ENCODE data around the gene RBP2. TPM values are rescaled to one million over a fixed set of nuclear protein-coding genes. Genes with fewer than 3 reads are reported as not detected.

RBP2 gene
- total RNA-seq, 4 donors from 2014 or later = 3.4 TPM; not detected in 3

DNA sequence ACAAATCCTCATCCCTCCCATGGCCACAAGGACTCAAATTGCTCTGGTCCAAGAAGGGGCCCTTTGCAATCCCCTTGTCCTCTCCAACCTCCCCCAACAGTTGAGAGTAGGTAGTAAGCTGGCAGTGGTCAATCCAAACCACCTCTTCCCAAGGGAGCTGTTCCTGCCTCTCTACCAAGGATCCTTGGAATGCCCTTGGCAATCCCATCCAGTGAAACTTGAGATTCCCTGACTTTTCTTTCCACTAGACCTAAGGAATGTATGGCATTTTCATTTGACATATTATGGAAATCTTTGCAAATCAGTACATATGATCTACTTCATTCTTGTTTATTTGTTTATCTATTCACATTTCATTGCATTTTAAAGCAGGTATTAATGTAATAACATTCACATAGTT lies 4.8 kb upstream of the RBP2 start:
- intact Hi-C loops (cut with DNase I; ENCODE audit: low total_unique reads) (no loop called here), in situ Hi-C loops (cut with MboI; ENCODE audit: low pct_ligation_motif_present in 1 of 4, low pct_unique_long_range_greater_than_20kb in 1 of 4, low sequenced_read_pairs in 3 of 4) (no loop called here)
- TF ChIP-seq POLR2AphosphoS5 (IDR thresholded peaks at IDR 0.05) (no peak), EP300 (IDR thresholded peaks at IDR 0.05; ENCODE audit: low read depth) (no peak), CTCF (IDR thresholded peaks at IDR 0.05) (no peak), POLR2A (IDR thresholded peaks at IDR 0.05) (no peak)
- H3K27me3 ChIP-seq = no peaks in the 10 kb centered on the region
- peaks cover 0 to 17% (median 10%) of the 10 kb centered on the region in 4 donors for H3K4me1 ChIP-seq
- DNase-seq = no peak
- no peak overlapping the region for H3K4me3 ChIP-seq
- H3K9me3 ChIP-seq = no peaks in the 10 kb centered on the region
- H3K27ac ChIP-seq = no peak overlapping the region
- no peaks in the 10 kb centered on the region for H3K36me3 ChIP-seq

GRCh38 chr3:139480585-139480984 lies 4.3 kb upstream of the RBP2 start:
- H3K4me1 ChIP-seq = peaks cover 0 to 17% (median 11%) of the 10 kb centered on the region in 4 donors
- H3K27me3 ChIP-seq = no peaks in the 10 kb centered on the region
- no peak overlapping the region for H3K4me3 ChIP-seq
- TF ChIP-seq POLR2AphosphoS5 (IDR thresholded peaks at IDR 0.05) = no peak
- no peak for TF ChIP-seq CTCF (IDR thresholded peaks at IDR 0.05)
- TF ChIP-seq POLR2A (IDR thresholded peaks at IDR 0.05) = no peak
- TF ChIP-seq EP300 (IDR thresholded peaks at IDR 0.05; ENCODE audit: low read depth) = no peak
- no peak for DNase-seq
- intact Hi-C loops (cut with DNase I; ENCODE audit: low total_unique reads) (no loop called here), in situ Hi-C loops (cut with MboI; ENCODE audit: low pct_ligation_motif_present in 1 of 4, low pct_unique_long_range_greater_than_20kb in 1 of 4, low sequenced_read_pairs in 3 of 4) (no loop called here)
- 98% methylated on average over 3 of the region's 3 CpGs; no CpG with 5 or more reads in 1 of the 2 donors for WGBS, 2 donors (ENCODE audit: low coverage in 1 of 2)
- no peaks in the 10 kb centered on the region for H3K9me3 ChIP-seq
- no peaks in the 10 kb centered on the region for H3K36me3 ChIP-seq
- no peak overlapping the region for H3K27ac ChIP-seq

DNA sequence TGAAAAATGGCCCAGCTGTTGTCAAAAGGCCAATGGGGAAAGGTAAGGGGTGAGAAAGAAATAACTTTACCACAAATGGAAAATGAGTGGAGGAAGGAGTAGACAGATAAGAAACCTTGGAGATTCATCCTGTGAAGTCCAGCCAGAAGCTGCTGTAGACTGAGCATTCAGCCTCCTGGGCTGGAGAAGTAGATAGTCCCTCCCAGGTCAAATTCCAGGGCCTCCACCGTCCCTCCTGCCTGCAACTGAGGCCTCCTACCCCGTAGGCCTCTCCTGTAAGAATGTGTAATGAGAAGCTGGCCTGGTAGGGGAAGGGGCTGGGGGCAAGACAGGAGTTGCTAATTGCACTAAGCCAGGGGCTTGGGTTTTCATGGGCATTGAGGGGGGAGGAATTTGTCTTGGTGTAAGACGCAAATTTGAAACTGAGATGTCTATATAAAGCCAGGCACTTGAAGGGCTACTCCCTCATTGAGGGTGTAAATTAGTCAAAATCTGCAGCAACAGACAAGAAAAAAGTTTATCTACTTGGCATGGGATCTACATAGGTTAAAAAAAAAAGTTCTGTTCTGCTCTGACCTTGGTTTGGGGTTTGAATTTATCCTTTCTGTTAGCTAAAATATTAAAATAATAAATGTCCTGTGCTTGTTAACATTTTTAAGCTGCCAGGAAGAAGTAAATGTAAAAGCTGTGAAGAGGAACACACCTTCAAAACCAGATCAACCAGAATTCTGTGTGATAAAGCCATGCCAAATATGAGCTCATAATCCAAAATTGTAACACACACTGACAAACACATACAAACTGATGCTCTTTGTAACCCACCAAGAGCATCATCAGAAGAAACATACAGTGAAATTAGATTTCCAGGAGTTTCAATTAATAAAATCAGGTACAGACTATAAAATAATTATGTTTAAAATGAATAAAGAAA lies 1.7 kb upstream of the RBP2 start:
- Histone ChIP-seq H3K4me1 (peaks cover 0 to 17% (median 11%) of the 10 kb centered on the region in 4 donors), H3K9me3 (no peaks in the 10 kb centered on the region), H3K27me3 (no peaks in the 10 kb centered on the region), H3K4me3 (no peak overlapping the region), H3K27ac (peak overlapping the region in 2 of 4 donors; percentile 13 to 21), H3K36me3 (no peaks in the 10 kb centered on the region)
- in situ Hi-C loops (cut with MboI; ENCODE audit: low pct_ligation_motif_present in 1 of 4, low pct_unique_long_range_greater_than_20kb in 1 of 4, low sequenced_read_pairs in 3 of 4) (no loop called here), intact Hi-C loops (cut with DNase I; ENCODE audit: low total_unique reads) (no loop called here)
- no peak for TF ChIP-seq CTCF (IDR thresholded peaks at IDR 0.05)
- no peak for TF ChIP-seq POLR2A (IDR thresholded peaks at IDR 0.05)
- no peak for TF ChIP-seq POLR2AphosphoS5 (IDR thresholded peaks at IDR 0.05)
- TF ChIP-seq EP300 (IDR thresholded peaks at IDR 0.05; ENCODE audit: low read depth) = no peak
- DNase-seq = peak; percentile 28
- 33 to 34% methylated on average over 3 of the region's 3 CpGs for WGBS, 2 donors (ENCODE audit: low coverage in 1 of 2)

DNA sequence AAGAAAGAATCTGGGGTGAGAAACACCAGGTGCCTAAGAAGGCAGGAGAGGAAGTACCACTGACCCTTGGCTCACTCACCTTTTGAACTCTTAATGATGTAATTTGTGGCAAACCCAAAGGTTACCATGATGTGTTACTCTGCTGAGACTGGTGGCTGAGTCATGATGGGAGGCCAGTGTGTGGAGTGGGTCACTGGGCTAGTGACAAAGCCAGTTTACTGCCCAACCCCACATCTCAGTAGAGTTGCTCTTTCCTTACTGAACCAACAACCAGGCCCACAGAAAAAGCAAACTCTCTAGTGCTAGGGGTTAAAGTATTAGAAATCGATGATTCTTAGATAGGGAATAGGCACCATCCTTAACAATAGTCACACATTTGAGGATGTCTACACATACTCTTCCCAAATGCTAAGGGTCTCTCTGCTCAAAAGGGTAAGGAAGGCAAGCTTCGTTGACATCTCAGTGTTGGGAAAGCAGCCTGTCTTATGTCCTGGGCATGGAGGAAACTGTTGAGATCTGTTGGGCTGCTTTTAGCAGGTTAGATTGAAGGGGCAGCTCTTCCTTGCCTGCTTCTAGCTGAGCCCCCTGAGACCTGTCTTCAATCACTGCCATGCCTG lies 3.1 kb downstream of the RBP2 start:
- no peak overlapping the region for H3K27ac ChIP-seq
- peak; percentile 12 for DNase-seq
- H3K4me3 ChIP-seq = no peak overlapping the region

More for the DNA sequence above, 3.1 kb downstream of the RBP2 start:
- TF ChIP-seq POLR2AphosphoS5 (IDR thresholded peaks at IDR 0.05) = no peak
- no peak for TF ChIP-seq POLR2A (IDR thresholded peaks at IDR 0.05)
- TF ChIP-seq CTCF (IDR thresholded peaks at IDR 0.05) = no peak
- no peak for TF ChIP-seq EP300 (IDR thresholded peaks at IDR 0.05; ENCODE audit: low read depth)
- Histone ChIP-seq H3K9me3 (no peaks in the 10 kb centered on the region), H3K27me3 (no peaks in the 10 kb centered on the region), H3K4me1 (peaks cover 0 to 17% (median 12%) of the 10 kb centered on the region in 4 donors), H3K36me3 (no peaks in the 10 kb centered on the region)
- WGBS, 2 donors (ENCODE audit: low coverage in 1 of 2) = 84% methylated on average over 2 of the region's 2 CpGs; no CpG with 5 or more reads in 1 of the 2 donors
- intact Hi-C loops (cut with DNase I; ENCODE audit: low total_unique reads) = no loop called here
- in situ Hi-C loops (cut with MboI; ENCODE audit: low pct_ligation_motif_present in 1 of 4, low pct_unique_long_range_greater_than_20kb in 1 of 4, low sequenced_read_pairs in 3 of 4) = no loop called here
